Activated CD8-positive, alpha-beta memory T cell treated with anti-CD3 and anti-CD28 coated beads, Interleukin-2, amount 50 U/mL, for 4 hours (primary cell): ENCODE data around the gene MAGOHB.
A peak's percentile ranks its signal among the peaks of the same experiment; 100 is the strongest.
"Not testable (repeated sequence)": the region's sequence is repeated elsewhere in the genome, so short reads cannot be mapped to it uniquely, and the experiment has no call there.

Experiments
- DNase-seq: peaks from one replicate; pipeline ENCODE4 v3.0.0-alpha.2; 2020

Gene MAGOHB

DNA sequence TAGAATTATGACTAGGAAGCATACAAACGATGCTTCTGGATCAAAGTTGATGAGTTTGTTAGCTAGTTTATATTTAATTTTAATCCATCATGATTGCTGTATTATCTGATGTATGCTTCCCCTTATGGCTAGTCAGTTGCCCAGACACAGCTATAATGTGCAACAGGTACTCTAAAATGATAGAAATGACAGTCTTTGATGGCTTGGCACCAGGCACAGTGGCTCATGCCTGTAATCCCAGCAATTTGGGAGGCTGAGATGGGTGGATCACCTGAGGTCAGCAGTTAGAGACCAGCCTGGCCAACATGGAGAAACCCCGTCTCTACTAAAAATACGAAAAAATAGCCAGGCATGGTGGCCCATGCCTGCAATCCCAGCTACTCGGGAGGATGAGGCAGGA, 2.2 kb downstream of the MAGOHB start:
- DNase-seq, result not testable (repeated sequence)

DNA sequence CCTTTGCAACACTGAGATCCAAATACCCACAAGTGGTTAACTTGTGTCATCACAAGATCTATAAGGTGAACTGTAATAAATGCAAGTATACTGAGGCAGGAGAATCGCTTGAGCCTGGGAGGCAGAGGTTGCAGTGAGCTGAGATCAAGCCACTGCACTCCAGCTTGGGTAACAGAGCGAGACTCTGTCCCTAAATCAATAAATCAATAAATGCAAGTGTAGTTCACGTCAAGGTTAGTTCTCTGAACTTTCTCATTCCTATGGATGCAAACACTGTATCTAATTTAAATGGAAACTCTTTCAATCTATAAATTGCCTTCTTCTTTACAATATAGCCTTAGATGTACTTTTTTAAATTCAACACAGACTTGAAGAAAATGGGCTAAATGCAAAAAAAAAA, 3.2 kb downstream of the MAGOHB start:
- DNase-seq, result no peak

DNA sequence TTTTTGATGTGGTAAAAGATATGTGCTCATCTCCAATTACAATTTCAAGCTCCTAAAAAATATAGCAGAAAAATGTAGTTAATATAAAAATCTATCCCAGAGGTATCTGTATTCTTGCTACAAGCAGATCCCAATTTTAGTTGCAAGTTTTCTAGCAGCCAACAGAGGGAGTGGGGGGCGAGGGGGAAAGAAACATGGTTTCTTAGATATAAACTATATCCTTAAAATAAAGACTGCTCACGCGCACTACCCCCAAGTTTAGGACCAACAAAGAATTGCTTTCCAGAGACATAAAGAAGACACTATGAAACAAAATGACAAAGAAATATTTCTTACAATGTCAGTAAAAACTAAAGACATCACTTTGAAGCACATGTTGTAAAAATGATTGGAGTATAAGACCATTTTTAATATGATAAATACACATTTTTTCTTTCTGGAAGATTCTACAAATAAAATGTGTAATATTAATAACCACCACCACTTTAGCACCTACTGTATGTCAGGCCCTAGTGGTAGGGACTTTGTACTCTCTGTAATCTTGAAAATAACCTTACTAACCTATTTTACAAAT, 5.4 kb downstream of the MAGOHB start:
- DNase-seq, result no peak

DNA sequence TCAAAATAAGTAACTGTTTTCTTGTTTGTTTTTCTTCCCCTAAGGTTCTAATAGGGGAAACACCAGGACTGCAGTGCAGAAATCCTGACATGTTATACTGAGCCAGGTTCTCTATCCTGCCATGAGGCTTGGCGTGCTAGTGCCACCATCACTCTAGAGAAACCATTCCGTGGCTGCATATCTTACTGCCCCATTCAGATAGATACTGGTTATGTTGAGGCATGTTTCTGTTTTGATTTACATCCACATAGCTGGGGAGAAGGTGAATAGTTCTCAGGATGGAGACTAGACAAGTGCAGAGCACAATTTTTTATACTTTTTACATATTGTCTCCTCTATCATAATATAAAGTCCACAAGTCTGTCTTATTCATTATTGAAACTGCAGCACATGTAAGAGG, 11.5 kb downstream of the MAGOHB start:
- DNase-seq, result no peak

GRCh38 chr12:10600988-10601387, 12.4 kb downstream of the MAGOHB start:
- DNase-seq, result no peak

GRCh38 chr12:10595881-10596280, 17.5 kb downstream of the MAGOHB start:
- DNase-seq, result no peak

DNA sequence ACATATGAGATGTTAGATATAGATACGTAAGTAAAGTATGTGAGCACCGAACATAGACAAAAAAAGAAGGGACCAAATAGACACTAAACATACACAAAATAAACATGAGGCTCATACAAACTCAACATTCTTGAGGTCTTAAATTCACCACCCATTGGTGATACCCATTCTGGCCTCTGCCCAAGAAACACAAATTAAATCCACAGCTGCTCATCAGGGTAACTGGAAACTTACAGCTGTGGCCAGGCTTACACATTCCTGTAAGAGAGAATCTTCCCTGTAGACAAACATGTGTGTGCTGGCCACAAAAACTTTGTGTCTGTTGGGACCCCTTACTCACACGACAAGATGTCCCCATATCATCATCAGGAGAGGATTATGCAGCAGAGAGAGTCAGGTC, 22.4 kb downstream of the MAGOHB start:
- no peak for DNase-seq

DNA sequence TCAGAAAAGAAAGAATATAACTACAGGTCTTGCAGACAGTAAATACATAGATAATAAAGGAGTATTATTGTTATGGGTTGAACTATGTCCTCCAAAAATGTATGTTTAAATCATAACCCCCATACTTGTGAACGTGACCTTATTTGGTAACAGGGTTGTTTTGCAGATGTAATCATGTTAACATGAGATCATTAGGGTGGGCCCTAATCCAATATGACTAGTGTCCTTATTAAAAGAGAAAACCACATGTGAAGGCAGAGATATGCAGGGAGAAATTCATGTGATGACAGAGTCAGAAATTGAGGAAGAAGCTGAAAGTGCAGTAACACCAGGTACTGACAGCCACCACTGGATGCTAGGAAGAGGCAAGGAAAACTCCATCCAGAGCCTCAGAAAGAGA, 29.0 kb downstream of the MAGOHB start:
- DNase-seq, result no peak

DNA sequence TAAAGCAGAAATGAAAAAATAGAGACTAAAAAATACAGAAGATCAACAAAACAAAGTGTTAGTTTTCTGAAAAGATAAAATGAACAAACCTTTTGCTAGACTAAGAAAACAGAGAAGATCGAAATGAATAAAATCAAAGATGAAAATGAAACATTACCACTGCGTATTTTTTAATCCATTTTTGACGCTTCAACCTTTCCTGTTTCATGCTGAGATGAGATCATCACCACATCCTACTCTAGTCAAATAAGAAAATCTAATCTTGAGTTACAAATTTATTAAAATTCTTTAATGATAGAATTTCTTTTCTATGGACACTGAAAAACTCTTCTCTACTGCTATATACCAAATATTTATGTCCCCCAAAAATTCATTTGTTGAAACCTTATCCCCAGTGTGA, 30.7 kb downstream of the MAGOHB start:
- DNase-seq, result no peak

GRCh38 chr12:10582133-10582532, 31.3 kb downstream of the MAGOHB start:
- DNase-seq, result not testable (repeated sequence)

- no peak for DNase-seq
Measured at GRCh38 chr12:10574307-10574706, 39.1 kb downstream of the MAGOHB start.

- DNase-seq, result not testable (repeated sequence)
Measured at GRCh38 chr12:10572021-10572490, 41.4 kb downstream of the MAGOHB start.

DNA sequence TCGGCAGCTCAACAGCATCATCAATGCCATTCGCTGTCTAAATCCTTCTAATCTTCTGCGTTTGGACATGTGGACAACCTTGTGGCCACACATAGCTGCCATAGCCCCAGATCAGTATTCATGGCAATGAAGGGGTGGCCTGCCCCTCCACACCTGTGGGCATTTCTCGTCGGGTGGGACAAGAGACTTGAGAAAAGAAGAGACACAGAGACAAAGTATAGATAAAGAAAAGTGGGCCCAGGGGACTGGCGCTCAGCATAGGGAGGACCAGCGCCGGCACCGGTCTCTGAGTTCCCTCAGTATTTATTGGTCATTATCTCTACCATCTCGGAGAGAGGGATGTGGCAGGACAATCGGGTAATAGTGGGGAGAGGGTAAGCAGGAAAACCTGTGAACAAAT, 42.3 kb downstream of the MAGOHB start:
- no peak for DNase-seq

DNA sequence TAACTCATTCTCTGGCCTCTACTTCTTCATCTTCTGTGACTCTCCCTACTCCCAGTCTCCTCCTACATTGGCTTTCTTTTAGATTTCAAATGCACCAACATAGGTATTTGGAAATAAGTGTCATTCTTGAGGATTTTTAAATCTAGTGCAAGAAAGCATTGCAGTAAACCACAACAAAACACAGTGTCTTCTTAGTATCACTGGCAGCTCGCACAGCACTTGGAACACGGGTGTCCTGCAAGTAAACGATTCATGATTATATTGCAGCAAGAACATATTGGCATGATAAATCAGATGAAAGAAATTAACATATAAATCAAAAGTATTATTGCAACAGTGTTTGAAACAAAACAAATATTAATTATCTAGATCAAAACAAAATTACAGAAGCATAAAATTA, 45.6 kb downstream of the MAGOHB start:
- no peak for DNase-seq

DNA sequence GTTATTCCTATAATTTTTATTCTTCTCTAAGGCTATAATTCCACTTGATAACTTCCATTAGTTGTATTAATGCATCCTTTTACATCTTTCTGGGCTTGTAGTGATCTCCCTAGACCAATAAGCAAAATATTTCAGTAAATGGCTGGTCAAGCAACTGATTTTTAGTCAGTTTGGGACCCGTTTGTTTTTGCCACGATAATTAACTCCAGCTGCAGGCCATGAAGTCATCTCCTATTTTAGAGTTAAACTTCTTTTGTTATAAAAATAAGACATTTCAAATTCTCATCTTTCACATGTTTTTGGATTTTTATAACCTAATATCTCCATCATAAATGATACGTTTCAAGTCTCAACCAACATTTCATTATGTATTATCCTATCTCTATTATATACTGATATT, 49.4 kb downstream of the MAGOHB start:
- DNase-seq, result no peak

DNA sequence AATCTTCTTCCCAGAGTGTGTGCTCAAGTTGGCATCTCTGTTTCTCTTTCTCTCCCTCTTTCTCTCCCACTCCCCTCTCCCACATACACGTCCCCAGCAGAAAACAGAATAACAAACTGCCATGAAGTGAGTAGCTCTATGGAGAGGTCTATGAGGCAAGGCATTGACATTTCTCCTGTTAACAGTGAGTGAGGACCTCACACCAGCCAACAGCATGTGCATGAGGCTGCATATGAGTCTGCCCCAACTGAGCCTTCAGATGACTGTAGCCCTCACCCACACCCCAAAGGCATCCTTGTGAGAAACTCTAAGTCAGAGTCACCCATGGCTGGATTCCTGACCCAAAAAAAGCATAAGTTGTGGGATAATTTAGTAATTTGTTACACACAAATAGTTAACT, 50.4 kb downstream of the MAGOHB start:
- no peak for DNase-seq

GRCh38 chr12:10562306-10562933, 51.0 kb downstream of the MAGOHB start:
- no peak for DNase-seq

- peak; percentile 46 for DNase-seq
Measured at GRCh38 chr12:10559244-10559643, 54.2 kb downstream of the MAGOHB start.

GRCh38 chr12:10558789-10559188, 54.6 kb downstream of the MAGOHB start:
- no peak for DNase-seq

- no peak for DNase-seq
Measured at GRCh38 chr12:10558301-10558700, 55.1 kb downstream of the MAGOHB start.

DNA sequence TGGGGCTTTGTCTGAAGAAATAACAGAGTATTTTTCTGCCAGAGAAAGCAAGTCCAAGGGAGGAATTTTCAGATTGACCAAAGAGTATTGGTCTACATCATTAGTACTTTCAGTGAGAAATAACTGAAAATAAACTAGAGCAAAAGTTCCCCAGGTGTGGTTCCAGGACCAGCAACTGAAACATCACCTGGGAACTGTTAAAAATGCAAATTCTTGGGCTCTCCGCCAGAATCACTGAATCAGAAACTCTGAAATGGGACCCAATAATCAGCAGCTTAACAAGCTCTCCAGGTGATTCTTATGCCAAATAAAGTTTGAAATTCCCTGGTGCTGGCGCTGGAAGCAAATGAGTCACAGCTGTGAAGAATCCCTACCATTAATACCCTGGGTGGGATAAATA, 55.6 kb downstream of the MAGOHB start:
- DNase-seq, result no peak

GRCh38 chr12:10557329-10557728, 56.1 kb downstream of the MAGOHB start:
- DNase-seq, result no peak

GRCh38 chr12:10554756-10555481, 58.5 kb downstream of the MAGOHB start:
- peak; percentile 30 for DNase-seq

DNA sequence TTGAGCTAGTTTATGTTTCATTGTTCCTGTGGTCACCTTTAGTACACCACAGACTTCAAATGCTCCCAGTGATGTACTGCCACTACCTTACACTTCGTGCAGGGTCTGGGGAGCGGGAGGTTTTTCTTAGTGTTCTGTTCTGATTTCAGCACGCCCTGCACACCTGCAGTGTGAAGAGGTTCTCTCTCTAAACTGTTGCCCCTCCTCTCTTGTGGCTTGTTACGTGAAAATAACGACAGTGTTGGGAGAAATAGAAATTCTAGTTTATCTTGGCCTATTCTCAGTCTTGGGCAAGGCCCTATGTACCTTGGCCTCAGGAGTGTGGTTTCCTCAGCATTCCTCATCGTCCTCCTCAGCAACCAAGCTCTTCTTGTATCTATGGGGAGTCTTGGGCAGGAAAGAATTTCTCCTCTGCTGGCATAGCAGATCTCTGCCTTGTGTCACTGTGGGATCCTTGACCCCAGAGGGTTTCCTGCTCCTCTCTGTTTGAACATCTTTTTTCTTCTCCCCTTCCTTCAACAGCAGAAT, 59.1 kb downstream of the MAGOHB start:
- DNase-seq, result no peak
